BLaER1 (cell line): ENCODE results near the gene ADAMTS18.

Experiments used
- H3K27ac ChIP-seq: shearing (Covaris generic); formaldehyde crosslinking; 2 replicates; pipeline ENCODE4 v1.8.1; 2022
- H3K27me3 ChIP-seq: shearing (Covaris generic); formaldehyde crosslinking; 2 replicates; pipeline ENCODE4 v1.8.1; 2022
- H3K36me3 ChIP-seq: shearing (Covaris generic); formaldehyde crosslinking; 2 replicates; pipeline ENCODE4 v1.8.1; 2022
- H3K4me1 ChIP-seq: shearing (Covaris generic); formaldehyde crosslinking; 2 replicates; pipeline ENCODE4 v1.8.1; 2022
- H3K4me2 ChIP-seq: shearing (Covaris generic); formaldehyde crosslinking; 2 replicates; pipeline ENCODE4 v1.8.1; 2022
- H3K4me3 ChIP-seq: shearing (Covaris generic); formaldehyde crosslinking; 2 replicates; pipeline ENCODE4 v1.8.1; 2022
- H3K9ac ChIP-seq: shearing (Covaris generic); formaldehyde crosslinking; 2 replicates; pipeline ENCODE4 v1.8.1; 2022
- H3K9me3 ChIP-seq: shearing (Covaris generic); formaldehyde crosslinking; 2 replicates; pipeline ENCODE4 v1.8.1; 2022
- H4K20me1 ChIP-seq: shearing (Covaris generic); formaldehyde crosslinking; 2 replicates; pipeline ENCODE4 v1.8.1; 2022
- Cebpa-rat ChIP-seq: shearing (Covaris generic); IDR thresholded peaks from 2 replicates; pipeline ENCODE4 v1.8.1; 2022

The ADAMTS18 gene

GRCh38 chr16:77414752-77415231 is 20.0 kb downstream of the ADAMTS18 start:
- H3K36me3 ChIP-seq, result no peaks in the 10 kb centered on the region
- no peaks in the 10 kb centered on the region for H4K20me1 ChIP-seq
- no peak overlapping the region for H3K4me3 ChIP-seq
- H3K9me3 ChIP-seq, result peaks cover 15% of the 10 kb centered on the region
- H3K27me3 ChIP-seq, result no peaks in the 10 kb centered on the region
- H3K27ac ChIP-seq, result no peak overlapping the region
- H3K4me2 ChIP-seq, result no peak overlapping the region
- no peaks in the 10 kb centered on the region for H3K4me1 ChIP-seq
- H3K9ac ChIP-seq, result no peak overlapping the region
- no peak for TF ChIP-seq Cebpa-rat

- Histone ChIP-seq H3K9me3 (peaks cover 24% of the 10 kb centered on the region; the same call in 1 of the 2 replicates), H3K4me2 (no peak overlapping the region), H3K27ac (no peak overlapping the region), H3K36me3 (no peaks in the 10 kb centered on the region), H3K27me3 (no peaks in the 10 kb centered on the region), H3K4me3 (no peak overlapping the region), H3K4me1 (peaks cover 18% of the 10 kb centered on the region), H4K20me1 (no peaks in the 10 kb centered on the region), H3K9ac (no peak overlapping the region)
- TF ChIP-seq Cebpa-rat, result no peak
Observed at GRCh38 chr16:77410449-77410848, 24.4 kb downstream of the ADAMTS18 start.

GRCh38 chr16:77409311-77409710 is 25.5 kb downstream of the ADAMTS18 start:
- Histone ChIP-seq H4K20me1 (no peaks in the 10 kb centered on the region), H3K27ac (no peak overlapping the region), H3K9me3 (peaks cover 24% of the 10 kb centered on the region; the same call in 1 of the 2 replicates), H3K36me3 (no peaks in the 10 kb centered on the region), H3K4me1 (peaks cover 18% of the 10 kb centered on the region), H3K4me3 (no peak overlapping the region), H3K9ac (no peak overlapping the region), H3K4me2 (peak overlapping the region; percentile 66), H3K27me3 (no peaks in the 10 kb centered on the region)
- no peak for TF ChIP-seq Cebpa-rat

GRCh38 chr16:77408607-77409006 is 26.2 kb downstream of the ADAMTS18 start:
- H3K27ac ChIP-seq, result no peak overlapping the region
- H3K9ac ChIP-seq, result no peak overlapping the region
- H3K36me3 ChIP-seq, result no peaks in the 10 kb centered on the region
- H3K27me3 ChIP-seq, result no peaks in the 10 kb centered on the region
- H3K9me3 ChIP-seq, result peaks cover 24% of the 10 kb centered on the region; the same call in 1 of the 2 replicates
- H4K20me1 ChIP-seq, result no peaks in the 10 kb centered on the region
- H3K4me3 ChIP-seq, result no peak overlapping the region
- H3K4me1 ChIP-seq, result peaks cover 18% of the 10 kb centered on the region
- TF ChIP-seq Cebpa-rat, result no peak
- H3K4me2 ChIP-seq, result peak overlapping the region; percentile 66

GRCh38 chr16:77406680-77407079 is 28.2 kb downstream of the ADAMTS18 start:
- TF ChIP-seq Cebpa-rat, result no peak
- Histone ChIP-seq H3K9me3 (peaks cover 24% of the 10 kb centered on the region; the same call in 1 of the 2 replicates), H3K4me1 (peaks cover 18% of the 10 kb centered on the region), H3K4me2 (no peak overlapping the region), H3K9ac (no peak overlapping the region), H3K27me3 (no peaks in the 10 kb centered on the region), H3K36me3 (no peaks in the 10 kb centered on the region), H3K4me3 (no peak overlapping the region), H4K20me1 (no peaks in the 10 kb centered on the region), H3K27ac (no peak overlapping the region)

- H4K20me1 ChIP-seq, result no peaks in the 10 kb centered on the region
- peaks cover 18% of the 10 kb centered on the region for H3K4me1 ChIP-seq
- H3K9me3 ChIP-seq, result peaks cover 15% of the 10 kb centered on the region; the same call in 1 of the 2 replicates
- no peak overlapping the region for H3K9ac ChIP-seq
- H3K27ac ChIP-seq, result no peak overlapping the region
- no peaks in the 10 kb centered on the region for H3K27me3 ChIP-seq
- no peaks in the 10 kb centered on the region for H3K36me3 ChIP-seq
- no peak overlapping the region for H3K4me2 ChIP-seq
- TF ChIP-seq Cebpa-rat, result no peak
- no peak overlapping the region for H3K4me3 ChIP-seq
Observed at GRCh38 chr16:77404775-77405174, 30.1 kb downstream of the ADAMTS18 start.

- H3K4me3 ChIP-seq, result no peak overlapping the region
- H3K27me3 ChIP-seq, result no peaks in the 10 kb centered on the region
- H3K4me1 ChIP-seq, result peaks cover 9% of the 10 kb centered on the region
- H3K9me3 ChIP-seq, result peaks cover 15% of the 10 kb centered on the region; the same call in 1 of the 2 replicates
- no peak for TF ChIP-seq Cebpa-rat
- H4K20me1 ChIP-seq, result no peaks in the 10 kb centered on the region
- H3K4me2 ChIP-seq, result no peak overlapping the region
- no peak overlapping the region for H3K27ac ChIP-seq
- no peaks in the 10 kb centered on the region for H3K36me3 ChIP-seq
- no peak overlapping the region for H3K9ac ChIP-seq
Observed at GRCh38 chr16:77403732-77404131, 31.1 kb downstream of the ADAMTS18 start.

GRCh38 chr16:77402672-77403071 is 32.2 kb downstream of the ADAMTS18 start:
- H3K4me2 ChIP-seq, result no peak overlapping the region
- H3K36me3 ChIP-seq, result no peaks in the 10 kb centered on the region
- no peak overlapping the region for H3K4me3 ChIP-seq
- H4K20me1 ChIP-seq, result no peaks in the 10 kb centered on the region
- peaks cover 11% of the 10 kb centered on the region; the same call in 1 of the 2 replicates for H3K9me3 ChIP-seq
- peaks cover 6% of the 10 kb centered on the region; the same call in 1 of the 2 replicates for H3K4me1 ChIP-seq
- H3K27ac ChIP-seq, result no peak overlapping the region
- TF ChIP-seq Cebpa-rat, result no peak
- H3K27me3 ChIP-seq, result no peaks in the 10 kb centered on the region
- H3K9ac ChIP-seq, result no peak overlapping the region

- no peak overlapping the region for H3K4me2 ChIP-seq
- H3K27ac ChIP-seq, result no peak overlapping the region
- no peak overlapping the region for H3K4me3 ChIP-seq
- TF ChIP-seq Cebpa-rat, result no peak
- no peak overlapping the region for H3K9ac ChIP-seq
- H3K4me1 ChIP-seq, result peaks cover 6% of the 10 kb centered on the region; the same call in 1 of the 2 replicates
- H3K27me3 ChIP-seq, result no peaks in the 10 kb centered on the region
- peaks cover 5% of the 10 kb centered on the region; the same call in 1 of the 2 replicates for H3K9me3 ChIP-seq
- no peaks in the 10 kb centered on the region for H3K36me3 ChIP-seq
- no peaks in the 10 kb centered on the region for H4K20me1 ChIP-seq
Observed at GRCh38 chr16:77402118-77402517, 32.7 kb downstream of the ADAMTS18 start.

GRCh38 chr16:77399546-77399945 is 35.3 kb downstream of the ADAMTS18 start:
- no peaks in the 10 kb centered on the region for H3K9me3 ChIP-seq
- no peak overlapping the region for H3K4me2 ChIP-seq
- no peaks in the 10 kb centered on the region for H4K20me1 ChIP-seq
- H3K4me1 ChIP-seq, result peaks cover 6% of the 10 kb centered on the region; the same call in 1 of the 2 replicates
- no peaks in the 10 kb centered on the region for H3K27me3 ChIP-seq
- no peak overlapping the region for H3K27ac ChIP-seq
- TF ChIP-seq Cebpa-rat, result no peak
- H3K4me3 ChIP-seq, result no peak overlapping the region
- no peaks in the 10 kb centered on the region for H3K36me3 ChIP-seq
- no peak overlapping the region for H3K9ac ChIP-seq

- Histone ChIP-seq H3K36me3 (no peaks in the 10 kb centered on the region), H3K4me1 (peaks cover 6% of the 10 kb centered on the region; the same call in 1 of the 2 replicates), H3K27ac (no peak overlapping the region), H3K4me2 (no peak overlapping the region), H3K4me3 (no peak overlapping the region), H3K9me3 (no peaks in the 10 kb centered on the region), H3K27me3 (no peaks in the 10 kb centered on the region), H4K20me1 (no peaks in the 10 kb centered on the region), H3K9ac (no peak overlapping the region)
- no peak for TF ChIP-seq Cebpa-rat
Observed at GRCh38 chr16:77399066-77399465, 35.8 kb downstream of the ADAMTS18 start.
